ENCODE data around the gene PHF21B. TPM values are rescaled to one million over a fixed set of nuclear protein-coding genes. Genes with fewer than 3 reads are reported as not detected.

Gene PHF21B
- total and polyA plus RNA-seq, 2 experiments from 2014 or later, result 20.6 to 149 TPM

DNA sequence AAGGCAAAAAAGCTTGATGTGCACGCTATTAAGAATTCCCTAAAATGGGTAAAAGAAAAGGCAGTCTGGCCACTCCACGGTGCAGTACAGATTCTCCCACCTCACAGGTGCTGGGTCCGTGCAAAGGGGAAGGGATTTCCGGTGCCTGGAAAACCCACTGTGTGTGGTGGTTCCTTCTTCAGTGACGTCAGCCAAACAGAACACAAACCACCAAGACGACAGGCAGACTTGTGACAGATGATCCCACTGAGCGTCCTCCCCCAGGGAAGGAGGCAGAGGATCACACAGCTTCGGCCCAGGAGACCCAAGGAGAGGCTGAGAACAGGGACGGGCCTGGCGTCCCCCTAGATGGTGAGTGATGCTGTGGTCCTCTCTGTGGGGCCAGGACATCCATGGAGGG is 18.6 kb downstream of the PHF21B start:
- H3K4me1 Mint-ChIP-seq, result peaks cover 20% of the 10 kb centered on the region
- Histone ChIP-seq H3K4me2 (no peak overlapping the region), H3F3A (replicated peaks; ENCODE audit: low read depth) (peaks cover 15% of the 10 kb centered on the region; the same call in 1 of the 2 replicates), H3K4me3 (no peak overlapping the region), H3K36me3 (ENCODE audit: insufficient read depth) (peaks cover 26% of the 10 kb centered on the region), H3K27ac (ENCODE audit: low read depth) (0 out of 2 replicates have a peak overlapping the region, but pooled peaks have one; percentile 39), H3K9me2 (ENCODE audit: insufficient read depth) (0 out of 2 replicates have a peak, but pooled peaks cover 3% of the 10 kb centered on the region), H3K79me2 (replicated peaks; ENCODE audit: insufficient read depth) (peaks cover 99% of the 10 kb centered on the region), H3K27me3 (ENCODE audit: insufficient read depth) (no peaks in the 10 kb centered on the region), H3K4me1 (ENCODE audit: insufficient read depth) (peaks cover 15% of the 10 kb centered on the region; the same call in 1 of the 2 replicates), H2AFZ (no peak overlapping the region), H4K20me1 (replicated peaks; ENCODE audit: insufficient read depth) (peaks cover 88% of the 10 kb centered on the region)
- no peak overlapping the region for H3K27ac Mint-ChIP-seq
- DNase-seq (ENCODE audit: low spot score) (no peak), ATAC-seq (no peak)
- peak; percentile 28; the same call in 1 of the 2 replicates for TF ChIP-seq POLR2AphosphoS5 (IDR thresholded peaks at IDR 0.05; ENCODE audit: low read depth)
- no peak for TF ChIP-seq EZH2phosphoT487 (IDR thresholded peaks at IDR 0.05; ENCODE audit: unreplicated experiment)
- no peak for TF ChIP-seq CREB1 (CRISPR knock-in tag; IDR thresholded peaks at IDR 0.05; ENCODE audit: low read depth)
- H3K9me3 Mint-ChIP-seq, result no peaks in the 10 kb centered on the region
- H3K36me3 Mint-ChIP-seq (ENCODE audit: low read depth), result peaks cover 25% of the 10 kb centered on the region
- H3K4me3 Mint-ChIP-seq, result no peak overlapping the region
- peaks cover 11% of the 10 kb centered on the region for H3K27me3 Mint-ChIP-seq (ENCODE audit: insufficient read depth, low read depth, poor library complexity)

DNA sequence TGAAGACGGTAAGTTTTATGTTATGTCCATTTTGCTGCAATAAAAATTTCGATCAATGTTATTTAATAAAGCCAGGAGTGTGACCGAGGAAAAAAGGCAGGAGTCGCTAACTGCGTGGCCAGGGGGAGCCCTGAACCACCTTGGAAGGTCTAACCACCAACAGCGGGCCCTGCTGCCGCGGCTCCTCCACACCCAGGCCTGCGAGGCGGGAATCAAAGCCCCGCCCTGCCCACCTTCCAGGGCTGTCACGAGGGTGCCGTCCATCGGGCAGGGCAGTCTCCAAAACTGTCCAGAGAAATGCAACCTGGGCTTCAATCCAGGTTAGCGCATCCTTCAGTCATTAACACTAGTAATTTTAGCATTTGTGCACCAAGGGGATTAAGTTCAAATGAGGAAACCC is 19.0 kb downstream of the PHF21B start:
- H3K4me2 ChIP-seq, result no peak overlapping the region
- Mint-ChIP-seq H3K27me3 (ENCODE audit: insufficient read depth, low read depth, poor library complexity) (peaks cover 11% of the 10 kb centered on the region), H3K4me1 (peaks cover 20% of the 10 kb centered on the region), H3K27ac (no peak overlapping the region), H3K36me3 (ENCODE audit: low read depth) (peaks cover 24% of the 10 kb centered on the region), H3K9me3 (no peaks in the 10 kb centered on the region), H3K4me3 (no peak overlapping the region)
- no peak for DNase-seq (ENCODE audit: low spot score)
- peaks cover 11% of the 10 kb centered on the region; the same call in 1 of the 2 replicates for H3F3A ChIP-seq (replicated peaks; ENCODE audit: low read depth)
- no peak overlapping the region for H3K4me3 ChIP-seq
- no peak overlapping the region for H2AFZ ChIP-seq
- peaks cover 88% of the 10 kb centered on the region for H4K20me1 ChIP-seq (replicated peaks; ENCODE audit: insufficient read depth)
- H3K79me2 ChIP-seq (replicated peaks; ENCODE audit: insufficient read depth), result peaks cover 99% of the 10 kb centered on the region
- H3K9me2 ChIP-seq (ENCODE audit: insufficient read depth), result 0 out of 2 replicates have a peak, but pooled peaks cover 4% of the 10 kb centered on the region
- ATAC-seq, result peak; percentile 23; the same call in 2 of the 3 replicates
- H3K27me3 ChIP-seq (ENCODE audit: insufficient read depth), result no peaks in the 10 kb centered on the region
- H3K36me3 ChIP-seq (ENCODE audit: insufficient read depth), result peaks cover 26% of the 10 kb centered on the region
- peak overlapping the region; percentile 53; the same call in 1 of the 2 replicates for H3K27ac ChIP-seq (ENCODE audit: low read depth)
- H3K4me1 ChIP-seq (ENCODE audit: insufficient read depth), result peaks cover 12% of the 10 kb centered on the region; the same call in 1 of the 2 replicates
- TF ChIP-seq CTCF (conservative IDR thresholded peaks at IDR 0.05; ENCODE audit: low read depth in 2 of 2) (no peak), EZH2 (IDR thresholded peaks at IDR 0.05; ENCODE audit: low read depth, unreplicated experiment) (no peak), JUNB (IDR thresholded peaks at IDR 0.05; ENCODE audit: unreplicated experiment) (no peak), POLR2AphosphoS5 (IDR thresholded peaks at IDR 0.05; ENCODE audit: low read depth) (no peak), ZNF331 (CRISPR knock-in tag; IDR thresholded peaks at IDR 0.05; ENCODE audit: low read depth) (no peak)
- TF ChIP-seq, protein P1, sequence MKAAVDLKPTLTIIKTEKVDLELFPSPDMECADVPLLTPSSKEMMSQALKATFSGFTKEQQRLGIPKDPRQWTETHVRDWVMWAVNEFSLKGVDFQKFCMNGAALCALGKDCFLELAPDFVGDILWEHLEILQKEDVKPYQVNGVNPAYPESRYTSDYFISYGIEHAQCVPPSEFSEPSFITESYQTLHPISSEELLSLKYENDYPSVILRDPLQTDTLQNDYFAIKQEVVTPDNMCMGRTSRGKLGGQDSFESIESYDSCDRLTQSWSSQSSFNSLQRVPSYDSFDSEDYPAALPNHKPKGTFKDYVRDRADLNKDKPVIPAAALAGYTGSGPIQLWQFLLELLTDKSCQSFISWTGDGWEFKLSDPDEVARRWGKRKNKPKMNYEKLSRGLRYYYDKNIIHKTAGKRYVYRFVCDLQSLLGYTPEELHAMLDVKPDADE (IDR thresholded peaks at IDR 0.05), result no peak
- TF ChIP-seq, protein P2, sequence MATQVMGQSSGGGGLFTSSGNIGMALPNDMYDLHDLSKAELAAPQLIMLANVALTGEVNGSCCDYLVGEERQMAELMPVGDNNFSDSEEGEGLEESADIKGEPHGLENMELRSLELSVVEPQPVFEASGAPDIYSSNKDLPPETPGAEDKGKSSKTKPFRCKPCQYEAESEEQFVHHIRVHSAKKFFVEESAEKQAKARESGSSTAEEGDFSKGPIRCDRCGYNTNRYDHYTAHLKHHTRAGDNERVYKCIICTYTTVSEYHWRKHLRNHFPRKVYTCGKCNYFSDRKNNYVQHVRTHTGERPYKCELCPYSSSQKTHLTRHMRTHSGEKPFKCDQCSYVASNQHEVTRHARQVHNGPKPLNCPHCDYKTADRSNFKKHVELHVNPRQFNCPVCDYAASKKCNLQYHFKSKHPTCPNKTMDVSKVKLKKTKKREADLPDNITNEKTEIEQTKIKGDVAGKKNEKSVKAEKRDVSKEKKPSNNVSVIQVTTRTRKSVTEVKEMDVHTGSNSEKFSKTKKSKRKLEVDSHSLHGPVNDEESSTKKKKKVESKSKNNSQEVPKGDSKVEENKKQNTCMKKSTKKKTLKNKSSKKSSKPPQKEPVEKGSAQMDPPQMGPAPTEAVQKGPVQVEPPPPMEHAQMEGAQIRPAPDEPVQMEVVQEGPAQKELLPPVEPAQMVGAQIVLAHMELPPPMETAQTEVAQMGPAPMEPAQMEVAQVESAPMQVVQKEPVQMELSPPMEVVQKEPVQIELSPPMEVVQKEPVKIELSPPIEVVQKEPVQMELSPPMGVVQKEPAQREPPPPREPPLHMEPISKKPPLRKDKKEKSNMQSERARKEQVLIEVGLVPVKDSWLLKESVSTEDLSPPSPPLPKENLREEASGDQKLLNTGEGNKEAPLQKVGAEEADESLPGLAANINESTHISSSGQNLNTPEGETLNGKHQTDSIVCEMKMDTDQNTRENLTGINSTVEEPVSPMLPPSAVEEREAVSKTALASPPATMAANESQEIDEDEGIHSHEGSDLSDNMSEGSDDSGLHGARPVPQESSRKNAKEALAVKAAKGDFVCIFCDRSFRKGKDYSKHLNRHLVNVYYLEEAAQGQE (IDR thresholded peaks at IDR 0.05; ENCODE audit: unreplicated experiment), result no peak
